GM23338 (cell line): Measurements from ENCODE around the gene VTA1. TPM values are rescaled to one million over a fixed set of nuclear protein-coding genes. Genes with fewer than 3 reads are reported as not detected.

Experiments
- ATAC-seq: fragments of 200-7000 bp; cut with Tn5 transposase; 3 replicates; pipeline ENCODE4 v1.9.1; 2020
- DNase-seq: peaks from one replicate; pipeline ENCODE4 v3.0.0-alpha.2; 2015; ENCODE audit warnings: low spot score
- H2AFZ ChIP-seq: fragments of 200-600 bp; sonication (generic); 2 replicates; pipeline ENCODE4 v1.8.0; 2016; ENCODE audit warnings: antibody characterized with exemption, mild to moderate bottlenecking, moderate library complexity
- H3F3A ChIP-seq: fragments of 200-600 bp; sonication (generic); replicated peaks from 2 replicates; pipeline ENCODE4 v1.8.0; 2017; ENCODE audit warnings: antibody characterized with exemption, mixed run types, low read depth
- H3K27ac ChIP-seq: fragments of 200-600 bp; sonication (generic); 2 replicates; pipeline ENCODE4 v1.6.1; 2016; ENCODE audit warnings: low read depth
- H3K27me3 ChIP-seq: fragments of 200-600 bp; sonication (generic); 2 replicates; pipeline ENCODE4 v1.8.0; 2016; ENCODE audit warnings: mild to moderate bottlenecking, mixed run types, moderate library complexity; ENCODE audit not compliant: insufficient read depth
- H3K36me3 ChIP-seq: fragments of 200-600 bp; sonication (generic); 2 replicates; pipeline ENCODE4 v1.8.0; 2016; ENCODE audit warnings: mild to moderate bottlenecking; ENCODE audit not compliant: insufficient read depth
- H3K4me1 ChIP-seq: fragments of 200-600 bp; sonication (generic); 2 replicates; pipeline ENCODE4 v1.8.0; 2016; ENCODE audit warnings: mild to moderate bottlenecking, moderate library complexity; ENCODE audit not compliant: insufficient read depth
- H3K4me2 ChIP-seq: fragments of 200-600 bp; sonication (generic); 2 replicates; pipeline ENCODE4 v1.7.1; 2017; ENCODE audit warnings: mixed run types
- H3K4me3 ChIP-seq: fragments of 200-600 bp; sonication (generic); 2 replicates; pipeline ENCODE4 v1.6.1; 2016; ENCODE audit warnings: mixed run types
- H3K79me2 ChIP-seq: fragments of 200-600 bp; sonication (generic); replicated peaks from 2 replicates; pipeline ENCODE4 v1.8.0; 2017; ENCODE audit warnings: mild to moderate bottlenecking; ENCODE audit not compliant: insufficient read depth
- H3K9me2 ChIP-seq: fragments of 200-600 bp; sonication (generic); 2 replicates; pipeline ENCODE4 v1.8.0; 2017; ENCODE audit not compliant: insufficient read depth
- H4K20me1 ChIP-seq: fragments of 200-600 bp; sonication (generic); replicated peaks from 2 replicates; pipeline ENCODE4 v1.8.0; 2017; ENCODE audit warnings: mild to moderate bottlenecking; ENCODE audit not compliant: insufficient read depth
- H3K27ac Mint-ChIP-seq: 2 replicates; pipeline ENCODE4 v1.8.0; 2020; ENCODE audit warnings: inconsistent platforms, mild to moderate bottlenecking, moderate library complexity, mixed read lengths
- H3K27me3 Mint-ChIP-seq: 3 replicates; pipeline ENCODE4 v1.8.0; 2022; ENCODE audit warnings: low read depth, mild to moderate bottlenecking, moderate library complexity, mixed read lengths, inconsistent platforms; ENCODE audit not compliant: insufficient read depth, poor library complexity
- H3K36me3 Mint-ChIP-seq: 3 replicates; pipeline ENCODE4 v1.8.0; 2021; ENCODE audit warnings: low read depth, mild to moderate bottlenecking, inconsistent platforms, moderate library complexity, mixed read lengths
- H3K4me1 Mint-ChIP-seq: 3 replicates; pipeline ENCODE4 v1.8.0; 2020; ENCODE audit warnings: mild to moderate bottlenecking, inconsistent platforms, mixed read lengths
- H3K4me3 Mint-ChIP-seq: 3 replicates; pipeline ENCODE4 v1.8.0; 2021; ENCODE audit warnings: moderate library complexity, mild to moderate bottlenecking, inconsistent platforms, mixed read lengths
- H3K9me3 Mint-ChIP-seq: 3 replicates; pipeline ENCODE4 v1.8.0; 2020; ENCODE audit warnings: moderate library complexity, mild to moderate bottlenecking, inconsistent platforms, mixed read lengths
- EZH2 ChIP-seq: fragments of 200-600 bp; sonication (generic); IDR thresholded peaks from one replicate; pipeline ENCODE4 v1.8.0; 2017; ENCODE audit warnings: antibody characterized with exemption, mild to moderate bottlenecking, low read depth; ENCODE audit not compliant: unreplicated experiment
- EZH2phosphoT487 ChIP-seq: fragments of 200-600 bp; sonication (generic); IDR thresholded peaks from one replicate; pipeline ENCODE4 v1.8.1; 2018; ENCODE audit warnings: antibody characterized with exemption; ENCODE audit not compliant: unreplicated experiment
- POLR2AphosphoS5 ChIP-seq: IDR thresholded peaks from 2 replicates; pipeline ENCODE4 v1.6.1; 2016; ENCODE audit warnings: antibody characterized with exemption, low read depth
- ZNF114 ChIP-seq: fragments of 250-450 bp; sonication (Bioruptor Pico); IDR thresholded peaks from 2 replicates; pipeline ENCODE4 v1.5.0; 2020; ENCODE audit warnings: mild to moderate bottlenecking, moderate library complexity
- ZNF331 ChIP-seq: fragments of 250-450 bp; sonication (Bioruptor Pico); IDR thresholded peaks from 2 replicates; pipeline ENCODE4 v1.5.0; 2020; ENCODE audit warnings: low read depth, mild to moderate bottlenecking, moderate library complexity
- polyA plus RNA-seq: library from polyadenylated mRNA; unstranded; fragments of >200 nt; fragmentation: Nextera tagmentation; extraction: Ambion mirVana; gene quantifications from 2 replicates; pipeline ENCODE4 v1.2.1, GENCODE V29; 2016
- total RNA-seq: library from RNA; depleted of rRNA; stranded (reverse); fragments of >200 nt; shearing (Covaris generic); gene quantifications from 2 replicates; pipeline ENCODE4 v1.2.3, GENCODE V29; 2014
- TF ChIP-seq, protein P1 (sequence below): fragments of 250-450 bp; sonication (Bioruptor Pico); IDR thresholded peaks from 2 replicates; pipeline ENCODE4 v1.5.0; 2020; ENCODE audit warnings: mild to moderate bottlenecking, moderate library complexity

The VTA1 gene
- total and polyA plus RNA-seq, 2 experiments from 2014 or later: 102 to 104 TPM

DNA sequence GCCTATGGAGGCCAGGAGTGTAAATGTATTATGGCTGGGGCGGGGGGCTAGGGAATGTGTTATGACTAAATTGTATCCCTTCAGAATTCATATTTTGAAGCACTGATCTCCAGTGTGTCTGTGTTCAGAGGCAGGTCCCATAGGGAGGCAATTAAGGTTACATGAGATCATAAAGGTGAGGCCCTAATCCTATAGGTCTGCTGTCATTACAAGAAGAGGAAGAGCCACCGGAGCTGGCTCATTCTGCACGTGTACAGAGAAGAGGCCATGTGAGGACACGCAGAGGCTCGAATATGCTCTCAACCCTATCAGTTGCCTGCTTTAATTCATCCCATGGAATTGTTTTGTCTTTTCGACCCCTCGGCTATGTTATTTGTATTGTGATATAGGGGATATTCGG, 76.9 kb downstream of the VTA1 start:
- no peaks in the 10 kb centered on the region for H3K79me2 ChIP-seq
- no peaks in the 10 kb centered on the region for H3F3A ChIP-seq
- H3K36me3 Mint-ChIP-seq: no peaks in the 10 kb centered on the region; the same call in 2 of the 3 replicates
- H3K27ac ChIP-seq: no peak overlapping the region
- ATAC-seq (no peak), DNase-seq (no peak)
- H3K27ac Mint-ChIP-seq: no peak overlapping the region
- TF ChIP-seq, protein P1, sequence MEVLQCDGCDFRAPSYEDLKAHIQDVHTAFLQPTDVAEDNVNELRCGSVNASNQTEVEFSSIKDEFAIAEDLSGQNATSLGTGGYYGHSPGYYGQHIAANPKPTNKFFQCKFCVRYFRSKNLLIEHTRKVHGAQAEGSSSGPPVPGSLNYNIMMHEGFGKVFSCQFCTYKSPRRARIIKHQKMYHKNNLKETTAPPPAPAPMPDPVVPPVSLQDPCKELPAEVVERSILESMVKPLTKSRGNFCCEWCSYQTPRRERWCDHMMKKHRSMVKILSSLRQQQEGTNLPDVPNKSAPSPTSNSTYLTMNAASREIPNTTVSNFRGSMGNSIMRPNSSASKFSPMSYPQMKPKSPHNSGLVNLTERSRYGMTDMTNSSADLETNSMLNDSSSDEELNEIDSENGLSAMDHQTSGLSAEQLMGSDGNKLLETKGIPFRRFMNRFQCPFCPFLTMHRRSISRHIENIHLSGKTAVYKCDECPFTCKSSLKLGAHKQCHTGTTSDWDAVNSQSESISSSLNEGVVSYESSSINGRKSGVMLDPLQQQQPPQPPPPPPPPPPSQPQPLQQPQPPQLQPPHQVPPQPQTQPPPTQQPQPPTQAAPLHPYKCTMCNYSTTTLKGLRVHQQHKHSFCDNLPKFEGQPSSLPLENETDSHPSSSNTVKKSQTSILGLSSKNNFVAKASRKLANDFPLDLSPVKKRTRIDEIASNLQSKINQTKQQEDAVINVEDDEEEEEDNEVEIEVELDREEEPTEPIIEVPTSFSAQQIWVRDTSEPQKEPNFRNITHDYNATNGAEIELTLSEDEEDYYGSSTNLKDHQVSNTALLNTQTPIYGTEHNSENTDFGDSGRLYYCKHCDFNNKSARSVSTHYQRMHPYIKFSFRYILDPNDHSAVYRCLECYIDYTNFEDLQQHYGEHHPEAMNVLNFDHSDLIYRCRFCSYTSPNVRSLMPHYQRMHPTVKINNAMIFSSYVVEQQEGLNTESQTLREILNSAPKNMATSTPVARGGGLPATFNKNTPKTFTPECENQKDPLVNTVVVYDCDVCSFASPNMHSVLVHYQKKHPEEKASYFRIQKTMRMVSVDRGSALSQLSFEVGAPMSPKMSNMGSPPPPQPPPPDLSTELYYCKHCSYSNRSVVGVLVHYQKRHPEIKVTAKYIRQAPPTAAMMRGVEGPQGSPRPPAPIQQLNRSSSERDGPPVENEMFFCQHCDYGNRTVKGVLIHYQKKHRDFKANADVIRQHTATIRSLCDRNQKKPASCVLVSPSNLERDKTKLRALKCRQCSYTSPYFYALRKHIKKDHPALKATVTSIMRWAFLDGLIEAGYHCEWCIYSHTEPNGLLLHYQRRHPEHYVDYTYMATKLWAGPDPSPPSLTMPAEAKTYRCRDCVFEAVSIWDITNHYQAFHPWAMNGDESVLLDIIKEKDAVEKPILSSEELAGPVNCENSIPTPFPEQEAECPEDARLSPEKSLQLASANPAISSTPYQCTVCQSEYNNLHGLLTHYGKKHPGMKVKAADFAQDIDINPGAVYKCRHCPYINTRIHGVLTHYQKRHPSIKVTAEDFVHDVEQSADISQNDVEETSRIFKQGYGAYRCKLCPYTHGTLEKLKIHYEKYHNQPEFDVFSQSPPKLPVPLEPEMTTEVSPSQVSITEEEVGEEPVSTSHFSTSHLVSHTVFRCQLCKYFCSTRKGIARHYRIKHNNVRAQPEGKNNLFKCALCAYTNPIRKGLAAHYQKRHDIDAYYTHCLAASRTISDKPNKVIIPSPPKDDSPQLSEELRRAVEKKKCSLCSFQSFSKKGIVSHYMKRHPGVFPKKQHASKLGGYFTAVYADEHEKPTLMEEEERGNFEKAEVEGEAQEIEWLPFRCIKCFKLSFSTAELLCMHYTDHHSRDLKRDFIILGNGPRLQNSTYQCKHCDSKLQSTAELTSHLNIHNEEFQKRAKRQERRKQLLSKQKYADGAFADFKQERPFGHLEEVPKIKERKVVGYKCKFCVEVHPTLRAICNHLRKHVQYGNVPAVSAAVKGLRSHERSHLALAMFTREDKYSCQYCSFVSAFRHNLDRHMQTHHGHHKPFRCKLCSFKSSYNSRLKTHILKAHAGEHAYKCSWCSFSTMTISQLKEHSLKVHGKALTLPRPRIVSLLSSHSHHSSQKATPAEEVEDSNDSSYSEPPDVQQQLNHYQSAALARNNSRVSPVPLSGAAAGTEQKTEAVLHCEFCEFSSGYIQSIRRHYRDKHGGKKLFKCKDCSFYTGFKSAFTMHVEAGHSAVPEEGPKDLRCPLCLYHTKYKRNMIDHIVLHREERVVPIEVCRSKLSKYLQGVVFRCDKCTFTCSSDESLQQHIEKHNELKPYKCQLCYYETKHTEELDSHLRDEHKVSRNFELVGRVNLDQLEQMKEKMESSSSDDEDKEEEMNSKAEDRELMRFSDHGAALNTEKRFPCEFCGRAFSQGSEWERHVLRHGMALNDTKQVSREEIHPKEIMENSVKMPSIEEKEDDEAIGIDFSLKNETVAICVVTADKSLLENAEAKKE (CRISPR knock-in tag): no peak
- no peak for TF ChIP-seq EZH2
- TF ChIP-seq POLR2AphosphoS5: no peak
- no peak for TF ChIP-seq ZNF331 (CRISPR knock-in tag)
- no peak for TF ChIP-seq ZNF114 (CRISPR knock-in tag)
- no peak for TF ChIP-seq EZH2phosphoT487
- H3K36me3 ChIP-seq: no peaks in the 10 kb centered on the region
- H3K4me1 Mint-ChIP-seq: no peaks in the 10 kb centered on the region; the same call in 2 of the 3 replicates
- H3K4me2 ChIP-seq: no peak overlapping the region
- no peak overlapping the region for H2AFZ ChIP-seq
- no peaks in the 10 kb centered on the region for H4K20me1 ChIP-seq
- no peaks in the 10 kb centered on the region for H3K9me2 ChIP-seq
- H3K4me3 ChIP-seq: no peak overlapping the region
- no peaks in the 10 kb centered on the region for H3K27me3 Mint-ChIP-seq
- no peak overlapping the region for H3K4me3 Mint-ChIP-seq
- no peaks in the 10 kb centered on the region for H3K4me1 ChIP-seq
- no peaks in the 10 kb centered on the region for H3K27me3 ChIP-seq
- peaks cover 6% of the 10 kb centered on the region; the same call in 2 of the 3 replicates for H3K9me3 Mint-ChIP-seq

DNA sequence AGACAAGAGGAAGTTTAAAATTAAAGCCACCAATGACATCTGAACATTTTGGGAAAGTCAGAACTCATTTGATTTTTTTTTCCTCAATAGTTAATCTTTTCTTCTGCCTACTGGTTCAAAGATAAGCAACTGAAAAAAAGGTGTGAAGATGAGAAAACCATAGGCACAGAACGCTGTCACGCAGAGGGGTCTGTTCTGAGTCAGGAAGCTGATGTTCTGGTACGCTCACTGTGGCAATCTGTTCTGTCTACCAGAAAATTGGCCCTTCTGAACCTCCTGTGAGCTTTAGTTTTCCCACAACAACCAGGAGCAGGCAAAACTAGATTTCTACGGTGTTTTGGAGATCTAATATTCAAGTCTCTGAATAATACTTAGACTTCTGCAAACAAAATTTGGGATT, 78.1 kb downstream of the VTA1 start:
- ATAC-seq (no peak), DNase-seq (no peak)
- H3K4me2 ChIP-seq: no peak overlapping the region
- H3K9me2 ChIP-seq: 0 out of 2 replicates have a peak, but pooled peaks cover 3% of the 10 kb centered on the region
- no peaks in the 10 kb centered on the region for H4K20me1 ChIP-seq
- H3K79me2 ChIP-seq: no peaks in the 10 kb centered on the region
- H3K9me3 Mint-ChIP-seq: peaks cover 13% of the 10 kb centered on the region
- H3K27me3 Mint-ChIP-seq: peaks cover 1% of the 10 kb centered on the region
- H3K27me3 ChIP-seq: no peaks in the 10 kb centered on the region
- no peak overlapping the region for H3K27ac Mint-ChIP-seq
- H3F3A ChIP-seq: no peaks in the 10 kb centered on the region
- H3K36me3 Mint-ChIP-seq: no peaks in the 10 kb centered on the region
- TF ChIP-seq EZH2 (no peak), POLR2AphosphoS5 (no peak)
- no peaks in the 10 kb centered on the region for H3K4me1 ChIP-seq
- H3K27ac ChIP-seq: no peak overlapping the region
- H3K4me3 ChIP-seq: no peak overlapping the region
- no peaks in the 10 kb centered on the region; the same call in 2 of the 3 replicates for H3K4me1 Mint-ChIP-seq
- H3K36me3 ChIP-seq: no peaks in the 10 kb centered on the region
- no peak overlapping the region for H2AFZ ChIP-seq
- H3K4me3 Mint-ChIP-seq: no peak overlapping the region
